OCI-LY7 (cell line): ENCODE data around the gene UQCR10. TPM values are rescaled to one million over a fixed set of nuclear protein-coding genes. Genes with fewer than 3 reads are reported as not detected.

Experiments
- BruUV-seq: library from RNA; stranded (reverse); fragments of 400-500 nt; replicated peaks from 2 replicates; lab custom pipeline; 2021; lab: Mats Ljungman, UMichigan
- CTCF ChIA-PET: fragments of 300-600 bp; sonication (Branson Sonifier 250); formaldehyde crosslinking; loops from one replicate; lab custom pipeline; 2022; ENCODE audit warnings: antibody characterized with exemption; ENCODE audit not compliant: unreplicated experiment; lab: Charles Lee
- POLR2A ChIA-PET: fragments of 300-600 bp; sonication (Branson Sonifier 250); formaldehyde crosslinking; loops from one replicate; lab custom pipeline; 2022; ENCODE audit warnings: antibody characterized with exemption; lab: Charles Lee
- DNase-seq: peaks from one replicate; pipeline ENCODE4 v3.0.0-alpha.2; 2015; ENCODE audit warnings: low spot score
- H2AFZ ChIP-seq: fragments of 200-600 bp; sonication (generic), shearing (Covaris generic); 2 replicates; pipeline ENCODE4 v1.6.1; 2014; ENCODE audit warnings: mild to moderate bottlenecking, antibody characterized with exemption, low read length, moderate library complexity
- H3K27ac ChIP-seq: fragments of 200-600 bp; sonication (generic); 2 replicates; pipeline ENCODE4 v1.5.1; 2014; ENCODE audit warnings: mixed run types, low read depth, mild to moderate bottlenecking, moderate library complexity, low read length, inconsistent platforms; ENCODE audit not compliant: poor library complexity, severe bottlenecking
- H3K36me3 ChIP-seq: fragments of 200-600 bp; sonication (generic); 2 replicates; pipeline ENCODE4 v1.6.1; 2014; ENCODE audit warnings: mild to moderate bottlenecking, antibody characterized with exemption, low read length, moderate library complexity, mixed read lengths; ENCODE audit not compliant: insufficient read depth
- H3K4me1 ChIP-seq: fragments of 200-600 bp; sonication (generic); 2 replicates; pipeline ENCODE4 v1.5.1; 2014; ENCODE audit warnings: mild to moderate bottlenecking, low read length; ENCODE audit not compliant: insufficient read depth, poor library complexity, severe bottlenecking
- H3K4me2 ChIP-seq: fragments of 200-600 bp; sonication (generic); 2 replicates; pipeline ENCODE4 v1.6.1; 2014; ENCODE audit warnings: mild to moderate bottlenecking, low read length
- H3K4me3 ChIP-seq: fragments of 200-600 bp; sonication (generic); 2 replicates; pipeline ENCODE4 v1.5.1; 2014; ENCODE audit warnings: mild to moderate bottlenecking, low read depth, low read length; ENCODE audit not compliant: poor library complexity, severe bottlenecking
- H3K79me2 ChIP-seq: fragments of 200-600 bp; sonication (generic); 2 replicates; pipeline ENCODE4 v1.6.1; 2016; ENCODE audit warnings: low read depth, mild to moderate bottlenecking, low read length, moderate library complexity, mixed read lengths; ENCODE audit not compliant: insufficient read depth
- H3K9me2 ChIP-seq: fragments of 200-600 bp; sonication (generic); 2 replicates; pipeline ENCODE4 v1.6.1; 2016; ENCODE audit warnings: mild to moderate bottlenecking, low read length, mixed read lengths; ENCODE audit not compliant: insufficient read depth
- H3K9me3 ChIP-seq: fragments of 200-600 bp; sonication (generic); 2 replicates; pipeline ENCODE4 v1.6.1; 2014; ENCODE audit warnings: mild to moderate bottlenecking, mixed run types, low read length, mixed read lengths
- H4K20me1 ChIP-seq: fragments of 200-600 bp; sonication (generic); 2 replicates; pipeline ENCODE4 v1.6.1; 2014; ENCODE audit warnings: mild to moderate bottlenecking, antibody characterized with exemption, low read length, moderate library complexity, mixed read lengths; ENCODE audit not compliant: insufficient read depth
- CTCF ChIP-seq: fragments of 200-600 bp; sonication (generic); conservative IDR thresholded peaks from 2 replicates; pipeline ENCODE4 v1.5.1; 2014; ENCODE audit warnings: mild to moderate bottlenecking, antibody characterized with exemption, low read length, moderate library complexity, mixed read lengths
- EZH2phosphoT487 ChIP-seq: fragments of 200-600 bp; sonication (generic); IDR thresholded peaks from 2 replicates; pipeline ENCODE4 v1.6.1; 2018; ENCODE audit warnings: low read depth, borderline replicate concordance, mild to moderate bottlenecking, mixed run types, antibody characterized with exemption, low read length, moderate library complexity, mixed read lengths
- intact Hi-C: fragments of 100-400 bp; cut with micrococcal nuclease; formaldehyde crosslinking; loops from one replicate; pipeline ENCODE4 v1.10.0; 2022; ENCODE audit not compliant: unreplicated experiment
- small RNA-seq: library from RNA; depleted of rRNA; stranded (forward); fragments of <200 nt; gene quantifications from one replicate; pipeline ENCODE3, GENCODE V24; 2014
- total RNA-seq, 2 experiments: library from RNA; depleted of rRNA in 1 of 2; stranded (reverse); fragments of >200 nt in 1 of 2; shearing (Covaris generic) in 1 of 2; gene quantifications; 2 replicates each; pipeline ENCODE4 v1.2.3, GENCODE V29; 2014 to 2022

Gene UQCR10
- total RNA-seq, 2 experiments from 2014 or later, result 104 to 108 TPM

GRCh38 chr22:29816980-29817379, 49.8 kb downstream of the UQCR10 start:
- no peak overlapping the region for H2AFZ ChIP-seq
- H3K9me3 ChIP-seq, result no peaks in the 10 kb centered on the region
- DNase-seq, result no peak
- no peak overlapping the region for H3K27ac ChIP-seq
- TF ChIP-seq EZH2phosphoT487 (no peak), CTCF (no peak)
- H3K9me2 ChIP-seq, result no peaks in the 10 kb centered on the region
- no peak overlapping the region for H3K4me2 ChIP-seq
- no peaks in the 10 kb centered on the region for H3K4me1 ChIP-seq
- ChIA-PET CTCF (no interaction called here), POLR2A (no interaction called here)
- intact Hi-C loops, result no loop called here
- BruUV-seq, result no TSS peak
- H3K36me3 ChIP-seq, result peaks cover 83% of the 10 kb centered on the region
- no peaks in the 10 kb centered on the region for H3K79me2 ChIP-seq
- H3K4me3 ChIP-seq, result no peak overlapping the region
- no peaks in the 10 kb centered on the region for H4K20me1 ChIP-seq

- POLR2A ChIA-PET, result no interaction called here
- H3K79me2 ChIP-seq, result no peaks in the 10 kb centered on the region
- H3K9me2 ChIP-seq, result no peaks in the 10 kb centered on the region
- intact Hi-C loops, result no loop called here
- DNase-seq, result no peak
- H3K4me2 ChIP-seq, result no peak overlapping the region
- no peaks in the 10 kb centered on the region for H4K20me1 ChIP-seq
- H3K36me3 ChIP-seq, result peaks cover 81% of the 10 kb centered on the region
- no peak overlapping the region for H2AFZ ChIP-seq
- CTCF ChIA-PET, result no interaction called here
- TF ChIP-seq EZH2phosphoT487 (no peak), CTCF (no peak)
- no peak overlapping the region for H3K27ac ChIP-seq
- no peaks in the 10 kb centered on the region for H3K4me1 ChIP-seq
- BruUV-seq, result no TSS peak
- H3K9me3 ChIP-seq, result no peaks in the 10 kb centered on the region
- no peak overlapping the region for H3K4me3 ChIP-seq
These were observed 50.6 kb downstream of the UQCR10 start for GRCh38 chr22:29817724-29818123.

GRCh38 chr22:29819501-29819900, 52.3 kb downstream of the UQCR10 start:
- intact Hi-C loops, result no loop called here
- H3K79me2 ChIP-seq, result no peaks in the 10 kb centered on the region
- H3K36me3 ChIP-seq, result peaks cover 78% of the 10 kb centered on the region
- no peak for DNase-seq
- CTCF ChIA-PET, result no interaction called here
- H3K4me2 ChIP-seq, result no peak overlapping the region
- H3K9me3 ChIP-seq, result no peaks in the 10 kb centered on the region
- H4K20me1 ChIP-seq, result no peaks in the 10 kb centered on the region
- H3K4me1 ChIP-seq, result no peaks in the 10 kb centered on the region
- no peaks in the 10 kb centered on the region for H3K9me2 ChIP-seq
- no peak overlapping the region for H2AFZ ChIP-seq
- TF ChIP-seq EZH2phosphoT487 (no peak), CTCF (no peak)
- H3K4me3 ChIP-seq, result no peak overlapping the region
- no TSS peak for BruUV-seq
- POLR2A ChIA-PET, result no interaction called here
- no peak overlapping the region for H3K27ac ChIP-seq

Small RNAs within 50 kb of the gene (small RNA-seq; reads per million reads assigned to genes)
- not detected for gene RF00019

Other genes with a start within 250 kb of the UQCR10 start
- 35.9 and 38.5 TPM in 2 replicates for gene THOC5, start 213.6 kb upstream of the UQCR10 start, total RNA-seq (2014; rRNA removed; shearing (Covaris generic))
- gene THOC5, start 213.6 kb upstream of the UQCR10 start, total RNA-seq (2022), result 52.7 and 56.7 TPM in 2 replicates
- gene NIPSNAP1, start 186.3 kb upstream of the UQCR10 start, total RNA-seq (2014; rRNA removed; shearing (Covaris generic)), result 49.4 and 51.8 TPM in 2 replicates
- 61.1 and 61.9 TPM in 2 replicates for gene NIPSNAP1, start 186.3 kb upstream of the UQCR10 start, total RNA-seq (2022)
- gene NF2, start 163.7 kb upstream of the UQCR10 start, total RNA-seq (2014; rRNA removed; shearing (Covaris generic)), result 20.8 and 22.2 TPM in 2 replicates
- 31.6 and 34.8 TPM in 2 replicates for gene NF2, start 163.7 kb upstream of the UQCR10 start, total RNA-seq (2022)
- 0.06 and 0.23 TPM in 2 replicates for gene CABP7, start 47.4 kb upstream of the UQCR10 start, total RNA-seq (2014; rRNA removed; shearing (Covaris generic))
- gene CABP7, start 47.4 kb upstream of the UQCR10 start, total RNA-seq (2022), result 0.18 TPM in 1 of 2 replicates, not detected in the other
- 19.1 and 22.1 TPM in 2 replicates for gene ZMAT5, start 362 bp upstream of the UQCR10 start, total RNA-seq (2014; rRNA removed; shearing (Covaris generic))
- 20.4 and 21.2 TPM in 2 replicates for gene ZMAT5, start 362 bp upstream of the UQCR10 start, total RNA-seq (2022)
- 40.2 and 44.1 TPM in 2 replicates for gene ASCC2, start 70.9 kb downstream of the UQCR10 start, total RNA-seq (2014; rRNA removed; shearing (Covaris generic))
- gene ASCC2, start 70.9 kb downstream of the UQCR10 start, total RNA-seq (2022), result 68.8 and 75.0 TPM in 2 replicates
- gene MTMR3, start 115.8 kb downstream of the UQCR10 start, total RNA-seq (2014; rRNA removed; shearing (Covaris generic)), result 10.9 and 22.2 TPM in 2 replicates
- gene MTMR3, start 115.8 kb downstream of the UQCR10 start, total RNA-seq (2022), result 17.6 and 24.4 TPM in 2 replicates